Astrocyte of the cerebellum (primary cell): Measurements from ENCODE around the gene PARD3B.

ENCODE experiments used
- DNase-seq: peaks from one replicate; pipeline ENCODE4 v3.0.0-alpha.2; 2011; ENCODE audit warnings: low read depth
- H3K4me3 ChIP-seq: 2 replicates; pipeline ENCODE4 v1.5.1; 2011; ENCODE audit warnings: mild to moderate bottlenecking, low read depth, low read length, moderate library complexity
- in situ Hi-C: cut with HindIII; loops from 2 replicates; pipeline ENCODE4 v1.10.0; 2017; ENCODE audit warnings: low sequenced_read_pairs
- TF ChIP-seq, protein P1 (sequence below): IDR thresholded peaks from 2 replicates; pipeline ENCODE4 v1.5.1; 2012; ENCODE audit warnings: low read length, low read depth, moderate library complexity, mild to moderate bottlenecking; ENCODE audit errors: missing control alignments

Gene PARD3B

DNA sequence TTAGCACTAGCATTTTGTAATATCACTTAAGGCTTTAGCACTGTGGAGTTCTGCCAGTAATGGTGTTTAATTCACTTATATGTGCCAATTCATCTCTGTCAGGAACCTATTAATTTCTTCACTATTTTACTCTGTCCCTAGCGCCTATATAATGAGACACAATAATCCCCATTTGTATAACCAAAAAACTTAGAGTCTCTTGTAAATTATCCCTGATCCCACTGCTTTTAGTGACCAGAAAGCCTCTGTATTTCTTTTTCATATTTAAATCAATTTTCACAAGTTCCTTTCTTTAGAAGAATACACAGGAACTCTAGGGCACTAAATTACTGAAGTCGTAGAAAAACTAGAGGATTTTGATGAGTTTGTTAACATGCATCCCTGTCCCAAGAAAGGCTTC, 894.3 kb downstream of the PARD3B start:
- no peak overlapping the region for H3K4me3 ChIP-seq
- TF ChIP-seq, protein P1, sequence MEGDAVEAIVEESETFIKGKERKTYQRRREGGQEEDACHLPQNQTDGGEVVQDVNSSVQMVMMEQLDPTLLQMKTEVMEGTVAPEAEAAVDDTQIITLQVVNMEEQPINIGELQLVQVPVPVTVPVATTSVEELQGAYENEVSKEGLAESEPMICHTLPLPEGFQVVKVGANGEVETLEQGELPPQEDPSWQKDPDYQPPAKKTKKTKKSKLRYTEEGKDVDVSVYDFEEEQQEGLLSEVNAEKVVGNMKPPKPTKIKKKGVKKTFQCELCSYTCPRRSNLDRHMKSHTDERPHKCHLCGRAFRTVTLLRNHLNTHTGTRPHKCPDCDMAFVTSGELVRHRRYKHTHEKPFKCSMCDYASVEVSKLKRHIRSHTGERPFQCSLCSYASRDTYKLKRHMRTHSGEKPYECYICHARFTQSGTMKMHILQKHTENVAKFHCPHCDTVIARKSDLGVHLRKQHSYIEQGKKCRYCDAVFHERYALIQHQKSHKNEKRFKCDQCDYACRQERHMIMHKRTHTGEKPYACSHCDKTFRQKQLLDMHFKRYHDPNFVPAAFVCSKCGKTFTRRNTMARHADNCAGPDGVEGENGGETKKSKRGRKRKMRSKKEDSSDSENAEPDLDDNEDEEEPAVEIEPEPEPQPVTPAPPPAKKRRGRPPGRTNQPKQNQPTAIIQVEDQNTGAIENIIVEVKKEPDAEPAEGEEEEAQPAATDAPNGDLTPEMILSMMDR = no peak
- DNase-seq = no peak
- in situ Hi-C loops = no loop called here

DNA sequence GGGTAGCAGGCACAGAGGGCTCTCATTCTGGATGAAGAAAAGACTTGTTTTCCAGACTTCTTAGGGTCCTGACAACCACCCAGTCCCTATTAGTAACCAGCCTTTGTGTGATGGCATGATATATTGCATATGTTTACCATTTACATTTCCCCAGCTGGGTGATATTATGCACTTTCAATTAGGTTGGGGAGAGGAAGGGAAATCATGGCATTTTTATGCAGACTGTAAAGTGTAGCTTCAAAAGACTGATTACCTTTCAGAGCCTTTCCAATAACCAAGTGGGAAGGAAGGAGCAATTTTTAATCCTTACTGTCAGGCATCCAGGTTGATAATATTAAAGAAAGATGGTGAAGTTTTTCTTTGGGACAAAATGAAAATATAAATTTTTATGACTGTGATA, 896.2 kb downstream of the PARD3B start:
- in situ Hi-C loops = no loop called here
- DNase-seq = no peak
- H3K4me3 ChIP-seq = no peak overlapping the region
- TF ChIP-seq, protein P1 = no peak

DNA sequence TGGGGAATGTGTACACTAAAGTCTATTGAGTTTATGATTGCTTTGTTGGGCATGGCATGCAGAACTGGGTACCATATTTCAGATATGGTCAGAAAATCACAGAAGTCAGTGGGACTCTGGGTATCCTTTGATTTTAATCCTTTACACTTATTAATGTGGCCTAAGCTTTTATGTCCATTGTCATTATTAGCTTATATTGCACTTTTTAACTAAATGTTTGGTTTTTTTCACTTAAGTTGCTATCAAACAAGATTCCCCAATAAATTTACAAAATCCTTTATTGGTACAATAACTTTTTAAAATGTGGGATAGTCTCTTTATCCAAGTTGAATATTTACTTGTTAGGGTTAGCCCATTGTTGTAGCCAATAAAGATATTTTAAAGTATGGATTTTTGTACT, 902.9 kb downstream of the PARD3B start:
- DNase-seq = no peak
- TF ChIP-seq, protein P1 = no peak
- no peak overlapping the region for H3K4me3 ChIP-seq
- in situ Hi-C loops = no loop called here

DNA sequence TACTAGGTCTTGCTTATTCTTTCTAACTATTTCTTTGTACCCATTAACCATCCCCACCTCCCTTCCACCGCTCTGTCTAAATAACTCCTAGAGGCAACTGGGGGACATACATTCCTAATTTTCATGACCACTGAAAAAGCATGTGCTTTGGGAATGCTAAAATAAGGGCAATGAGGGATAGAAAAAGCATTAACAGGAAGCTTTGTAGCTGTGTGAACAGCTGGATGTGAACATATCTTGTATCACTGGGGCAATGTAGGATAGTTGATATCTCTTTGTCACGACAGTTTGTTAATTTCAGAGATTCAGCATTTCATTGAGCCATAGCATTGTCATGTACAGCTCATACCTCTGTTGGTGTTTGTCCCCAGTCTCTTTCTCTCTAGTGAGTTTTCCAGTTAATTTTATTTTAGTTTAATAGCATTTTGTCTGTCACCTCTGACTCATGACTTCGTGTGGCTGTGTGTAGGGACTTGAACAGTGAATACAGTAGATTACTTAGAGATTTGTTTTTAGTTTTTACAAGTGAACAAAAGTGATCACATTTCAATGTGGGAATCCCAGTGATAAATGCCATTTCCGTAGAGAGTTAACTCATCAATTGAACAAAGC, 906.7 kb downstream of the PARD3B start:
- no peak overlapping the region for H3K4me3 ChIP-seq
- TF ChIP-seq, protein P1 = no peak
- no peak for DNase-seq
- in situ Hi-C loops = no loop called here

DNA sequence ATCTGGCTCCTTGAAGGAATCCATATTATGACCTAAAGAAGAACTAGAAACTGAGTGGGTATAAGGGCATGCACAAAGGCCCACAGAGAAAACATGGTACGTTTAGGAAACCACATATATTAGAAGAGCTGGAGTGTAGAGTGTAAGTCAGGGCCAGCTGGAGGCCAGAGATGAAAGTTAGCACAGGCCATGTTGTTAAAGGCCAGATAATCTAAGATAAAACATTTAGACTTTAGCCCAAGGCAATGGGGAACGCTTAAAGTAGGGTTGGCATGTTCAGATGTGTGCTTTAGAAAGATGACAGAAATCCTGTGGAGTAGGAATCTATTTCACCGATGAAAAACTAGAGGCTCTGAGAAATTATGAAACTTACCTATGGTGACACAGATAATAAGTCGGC, 907.9 kb downstream of the PARD3B start:
- no peak overlapping the region for H3K4me3 ChIP-seq
- in situ Hi-C loops = no loop called here
- TF ChIP-seq, protein P1 = no peak
- DNase-seq = no peak

DNA sequence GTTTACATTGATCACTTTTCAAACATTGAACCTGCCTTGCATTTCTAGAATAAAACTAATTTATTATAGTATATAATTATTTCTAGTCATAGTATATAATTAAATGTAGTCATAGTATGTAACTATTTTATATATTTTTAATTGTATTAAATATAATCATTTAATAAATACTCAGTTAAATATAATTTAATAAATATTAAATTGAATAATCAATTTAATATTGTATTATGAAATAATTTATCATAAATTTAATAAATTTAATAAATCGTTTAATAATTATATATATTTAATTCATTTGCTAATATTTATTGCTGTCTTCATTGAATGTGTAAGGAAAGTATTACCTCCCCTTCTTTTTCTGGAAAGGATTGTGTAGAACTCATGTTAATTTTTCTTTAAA, 911.4 kb downstream of the PARD3B start:
- TF ChIP-seq, protein P1 = no peak
- in situ Hi-C loops = no loop called here
- no peak for DNase-seq
- no peak overlapping the region for H3K4me3 ChIP-seq
